GM20000 (cell line): ENCODE measurements around the gene CLPTM1.
"Not testable (repeated sequence)": the region's sequence is repeated elsewhere in the genome, so short reads cannot be mapped to it uniquely, and the experiment has no call there.

Experiments used
- DNase-seq: peaks from one replicate; pipeline ENCODE4 v3.0.0; 2012; ENCODE audit warnings: low spot score
- TF ChIP-seq, protein P1 (sequence below): IDR thresholded peaks from 2 replicates; pipeline ENCODE4 v1.5.1; 2012; ENCODE audit warnings: mild to moderate bottlenecking, control low read depth; ENCODE audit errors: extremely low read depth, missing control alignments

CLPTM1 gene

DNA sequence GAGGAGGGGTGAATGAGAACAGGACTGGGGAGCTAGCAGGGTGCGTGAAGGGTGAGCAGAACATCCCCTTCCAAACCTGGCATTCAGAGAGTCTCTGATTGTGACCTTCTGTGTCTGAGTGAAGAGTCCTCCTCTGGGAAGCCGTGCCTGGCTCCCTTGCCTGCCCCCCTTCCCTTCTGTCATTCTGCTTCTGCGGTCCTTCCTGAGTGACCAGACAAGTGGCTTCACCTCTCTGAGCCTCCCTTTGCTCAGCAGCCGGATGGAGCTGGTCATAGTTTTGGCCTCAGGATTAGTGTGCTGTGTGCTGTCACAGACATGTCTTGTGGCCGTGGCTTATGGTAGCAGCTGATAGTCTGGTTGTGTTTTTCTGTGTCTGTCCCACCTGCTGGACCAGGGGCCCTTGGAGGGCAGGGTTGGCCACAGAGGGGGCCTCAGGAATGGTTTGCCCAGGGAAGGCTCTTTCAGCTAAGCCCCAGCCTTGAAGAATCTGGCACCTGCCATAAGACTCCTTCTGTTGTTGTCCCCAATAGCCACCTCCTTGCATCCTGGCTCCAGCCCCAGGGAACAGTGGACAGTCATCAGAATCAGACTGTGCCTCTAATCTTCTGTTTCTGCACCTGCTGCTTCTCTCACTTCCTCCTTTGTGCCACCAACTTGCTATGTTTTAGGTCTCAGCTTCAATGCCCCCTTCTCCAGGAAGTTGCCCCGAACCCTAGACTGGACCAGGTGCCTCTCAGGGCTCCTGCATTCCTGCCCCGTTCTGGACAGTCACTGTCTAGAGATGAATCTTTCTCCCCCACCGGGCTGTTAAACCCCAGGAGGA lies 5.9 kb downstream of the CLPTM1 start:
- DNase-seq, result no peak
- TF ChIP-seq, protein P1, sequence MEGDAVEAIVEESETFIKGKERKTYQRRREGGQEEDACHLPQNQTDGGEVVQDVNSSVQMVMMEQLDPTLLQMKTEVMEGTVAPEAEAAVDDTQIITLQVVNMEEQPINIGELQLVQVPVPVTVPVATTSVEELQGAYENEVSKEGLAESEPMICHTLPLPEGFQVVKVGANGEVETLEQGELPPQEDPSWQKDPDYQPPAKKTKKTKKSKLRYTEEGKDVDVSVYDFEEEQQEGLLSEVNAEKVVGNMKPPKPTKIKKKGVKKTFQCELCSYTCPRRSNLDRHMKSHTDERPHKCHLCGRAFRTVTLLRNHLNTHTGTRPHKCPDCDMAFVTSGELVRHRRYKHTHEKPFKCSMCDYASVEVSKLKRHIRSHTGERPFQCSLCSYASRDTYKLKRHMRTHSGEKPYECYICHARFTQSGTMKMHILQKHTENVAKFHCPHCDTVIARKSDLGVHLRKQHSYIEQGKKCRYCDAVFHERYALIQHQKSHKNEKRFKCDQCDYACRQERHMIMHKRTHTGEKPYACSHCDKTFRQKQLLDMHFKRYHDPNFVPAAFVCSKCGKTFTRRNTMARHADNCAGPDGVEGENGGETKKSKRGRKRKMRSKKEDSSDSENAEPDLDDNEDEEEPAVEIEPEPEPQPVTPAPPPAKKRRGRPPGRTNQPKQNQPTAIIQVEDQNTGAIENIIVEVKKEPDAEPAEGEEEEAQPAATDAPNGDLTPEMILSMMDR, result no peak

DNA sequence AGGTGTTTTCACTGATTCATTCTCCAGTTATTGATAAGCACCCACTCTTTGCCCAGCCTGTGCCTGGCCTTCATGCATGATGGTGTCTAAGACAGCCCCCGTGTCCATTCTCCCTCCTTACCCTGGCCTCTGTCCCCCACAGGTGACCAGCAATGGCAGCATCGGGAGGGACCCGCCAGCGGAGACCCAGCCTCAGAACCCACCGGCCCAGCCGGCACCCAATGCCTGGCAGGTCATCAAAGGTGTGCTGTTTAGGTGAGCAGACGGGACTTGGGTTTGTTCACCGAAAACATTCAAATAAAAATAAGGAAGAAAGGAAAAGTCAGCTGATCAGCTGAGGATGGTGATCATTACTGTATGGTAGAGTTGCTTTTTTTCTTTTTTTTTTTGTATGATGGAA lies 6.6 kb downstream of the CLPTM1 start:
- no peak for DNase-seq
- TF ChIP-seq, protein P1, result no peak

DNA sequence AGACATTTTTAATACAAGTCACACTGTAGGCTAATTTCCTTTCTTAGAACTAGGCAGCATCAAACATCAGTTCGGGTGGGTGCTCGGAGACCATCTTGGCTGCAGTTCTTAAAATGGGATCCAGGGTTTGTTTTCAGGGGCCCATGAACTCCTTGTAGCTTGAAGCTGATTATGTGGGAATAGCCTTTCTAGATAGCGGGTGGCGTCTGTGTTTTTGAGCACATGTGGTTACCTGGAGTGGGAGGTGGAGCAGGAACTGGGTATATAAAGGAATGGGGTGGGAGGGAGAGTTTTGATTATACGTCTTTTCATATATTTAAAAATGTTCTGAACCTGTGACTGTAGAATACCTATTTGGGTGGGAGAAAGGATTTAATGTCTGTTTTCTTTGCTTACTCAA lies 12.9 kb downstream of the CLPTM1 start:
- TF ChIP-seq, protein P1, result no peak
- no peak for DNase-seq

DNA sequence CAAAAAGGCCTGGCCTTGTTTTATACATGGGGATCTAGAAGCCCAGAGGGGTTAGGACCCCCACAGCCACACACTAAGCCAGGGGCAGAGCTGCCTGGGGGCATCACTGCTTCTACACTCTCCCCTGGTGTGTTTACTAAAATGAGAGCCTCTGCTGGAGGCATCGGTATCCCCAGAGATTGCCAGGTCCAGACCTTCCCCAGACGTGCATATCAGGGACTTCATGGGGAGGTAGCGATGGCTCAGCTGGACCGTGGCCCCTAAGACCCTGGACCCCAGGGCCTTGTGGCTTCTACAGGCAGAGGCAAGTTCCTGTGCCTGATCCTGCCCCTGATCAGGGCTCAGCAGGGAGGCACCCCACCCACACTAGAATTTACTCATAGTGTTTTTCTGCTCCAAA lies 13.5 kb downstream of the CLPTM1 start:
- TF ChIP-seq, protein P1, result no peak
- DNase-seq, result no peak

DNA sequence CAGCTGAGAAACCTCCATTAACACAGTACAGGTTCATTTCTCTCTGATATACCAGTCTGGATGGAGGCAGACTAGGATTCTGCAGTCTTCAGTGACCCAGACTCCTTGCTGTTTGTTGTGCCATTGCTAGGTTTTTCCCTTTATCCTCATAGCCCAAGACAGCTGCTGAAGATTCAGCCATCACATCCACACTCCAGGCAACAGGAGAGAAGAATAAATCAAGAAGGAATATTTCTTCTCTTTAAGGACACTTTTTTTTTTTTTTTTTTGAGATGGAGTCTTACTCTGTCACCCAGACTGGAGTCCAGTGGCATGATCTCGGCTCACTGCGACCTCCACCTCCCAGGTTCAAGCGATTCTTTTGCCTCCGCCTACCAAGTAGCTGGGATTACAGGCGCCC lies 14.3 kb downstream of the CLPTM1 start:
- DNase-seq, result no peak
- TF ChIP-seq, protein P1, result no peak

DNA sequence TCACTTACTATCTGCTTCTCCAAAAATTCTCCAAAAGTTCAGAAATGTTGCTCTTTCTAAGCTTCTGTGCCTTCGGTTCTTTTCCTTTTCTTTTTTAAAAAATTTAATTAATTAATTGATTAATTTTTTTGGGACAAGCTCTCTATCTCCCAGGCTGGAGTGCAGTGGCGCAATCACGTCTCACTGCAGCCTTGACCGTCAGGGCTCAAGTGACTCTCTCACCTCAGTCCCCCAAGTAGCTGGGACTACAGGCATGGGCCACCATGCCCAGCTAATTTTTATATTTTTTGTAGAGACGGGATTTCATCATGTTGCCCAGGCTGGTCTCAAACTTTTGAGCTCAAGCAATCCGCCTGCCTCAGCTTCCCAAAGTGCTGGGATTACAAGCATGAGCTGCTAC lies 16.3 kb downstream of the CLPTM1 start:
- DNase-seq, result not testable (repeated sequence)

DNA sequence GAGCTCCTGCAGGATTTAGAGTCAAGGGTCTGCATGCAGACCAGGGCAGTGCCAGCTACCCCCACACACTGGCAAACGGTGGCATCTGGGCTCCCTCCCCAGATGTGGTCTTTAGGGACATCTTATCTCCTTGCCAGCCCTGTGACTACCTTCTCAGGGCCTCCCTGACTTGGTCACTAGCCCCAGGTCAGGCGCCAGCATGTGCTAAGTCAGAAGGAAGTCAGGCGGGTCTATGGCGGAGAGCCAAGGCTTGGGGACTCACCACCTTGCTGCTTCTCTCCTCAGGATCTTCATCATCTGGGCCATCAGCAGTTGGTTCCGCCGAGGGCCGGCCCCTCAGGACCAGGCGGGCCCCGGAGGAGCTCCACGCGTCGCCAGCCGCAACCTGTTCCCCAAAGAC lies 17.6 kb downstream of the CLPTM1 start:
- TF ChIP-seq, protein P1, result no peak
- no peak for DNase-seq

DNA sequence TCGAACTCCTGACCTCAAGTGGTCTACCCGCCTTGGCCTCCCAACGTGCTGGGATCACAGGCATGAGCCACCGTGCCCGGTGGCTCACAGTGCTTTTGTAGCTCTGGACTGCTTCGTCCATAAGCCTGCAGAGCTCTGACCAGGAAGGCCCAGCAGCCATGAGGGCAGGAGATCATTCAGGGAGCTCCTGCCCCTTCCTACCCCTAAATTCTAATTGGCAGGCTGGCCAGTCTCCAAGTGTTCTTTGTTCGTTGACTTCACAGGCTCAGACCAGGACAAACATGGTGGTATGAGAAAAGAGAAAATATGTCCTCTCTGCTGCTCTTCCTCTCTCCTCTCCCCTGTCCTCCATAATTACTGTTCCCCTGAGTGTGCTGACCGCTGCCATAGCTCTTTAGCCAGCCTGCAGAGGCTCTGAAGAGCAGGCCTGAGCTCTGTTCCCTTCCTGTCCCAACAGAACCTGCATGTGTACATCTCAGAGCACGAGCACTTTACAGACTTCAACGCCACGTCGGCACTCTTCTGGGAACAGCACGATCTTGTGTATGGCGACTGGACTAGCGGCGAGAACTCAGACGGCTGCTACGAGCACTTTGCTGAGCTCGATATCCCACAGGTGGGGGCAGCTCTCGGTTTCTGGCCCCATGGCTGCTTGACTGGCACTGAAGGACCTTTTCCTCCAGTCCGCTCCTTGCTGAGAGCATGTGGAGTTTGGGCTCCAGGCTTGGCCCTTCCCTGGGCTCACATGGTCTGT lies 19.0 kb downstream of the CLPTM1 start:
- no peak for DNase-seq
- TF ChIP-seq, protein P1, result no peak
